ENCODE measurements around the gene PELI1. TPM values are rescaled to one million over a fixed set of nuclear protein-coding genes. Genes with fewer than 3 reads are reported as not detected.

PELI1 gene
- total RNA-seq, 2 experiments from 2014 or later, result 29.8 to 39.2 TPM

DNA sequence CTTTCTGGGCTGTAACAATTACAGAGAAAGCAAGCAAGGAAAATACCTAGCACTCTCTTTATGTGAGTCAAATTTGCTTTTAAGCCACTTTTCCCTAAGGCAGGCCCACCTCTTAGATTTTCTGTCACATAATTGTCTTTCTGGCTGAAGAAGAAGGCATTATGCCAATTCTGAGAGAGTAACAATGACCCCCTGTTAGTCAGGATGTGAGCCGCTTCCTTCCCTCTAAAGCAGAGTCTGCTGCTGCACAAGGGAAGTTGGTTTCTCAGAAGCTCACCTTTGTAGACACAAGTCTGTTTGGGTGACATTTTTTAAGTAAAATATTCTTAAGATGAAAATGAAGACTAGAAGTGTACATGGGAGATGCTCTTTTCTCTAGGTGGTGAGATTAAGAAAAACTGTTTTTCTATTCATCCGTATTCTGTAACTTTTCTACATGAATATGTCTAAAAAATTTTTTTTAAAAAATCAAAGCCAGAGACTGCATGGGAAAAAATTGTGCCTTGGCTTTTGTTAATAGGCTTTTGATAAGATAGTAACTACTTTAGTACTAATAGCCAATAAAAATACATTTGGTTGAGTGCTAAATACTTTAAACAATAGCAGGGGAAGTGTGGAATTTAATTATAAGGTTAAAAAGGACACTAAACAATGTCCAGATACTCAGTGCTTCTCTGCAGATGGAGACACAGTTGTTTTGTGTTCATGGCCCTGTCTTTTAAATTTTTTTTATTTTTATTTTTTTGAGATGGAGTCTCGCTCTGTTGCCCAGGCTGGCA is 91.6 kb downstream of the PELI1 start:
- POLR2A ChIA-PET, result interaction anchor here (1.1 kb wide), 1 partner anchor 287 kb away, joined by 3 read pairs; no protein-coding TSS in a partner anchor
- no peak for DNase-seq

DNA sequence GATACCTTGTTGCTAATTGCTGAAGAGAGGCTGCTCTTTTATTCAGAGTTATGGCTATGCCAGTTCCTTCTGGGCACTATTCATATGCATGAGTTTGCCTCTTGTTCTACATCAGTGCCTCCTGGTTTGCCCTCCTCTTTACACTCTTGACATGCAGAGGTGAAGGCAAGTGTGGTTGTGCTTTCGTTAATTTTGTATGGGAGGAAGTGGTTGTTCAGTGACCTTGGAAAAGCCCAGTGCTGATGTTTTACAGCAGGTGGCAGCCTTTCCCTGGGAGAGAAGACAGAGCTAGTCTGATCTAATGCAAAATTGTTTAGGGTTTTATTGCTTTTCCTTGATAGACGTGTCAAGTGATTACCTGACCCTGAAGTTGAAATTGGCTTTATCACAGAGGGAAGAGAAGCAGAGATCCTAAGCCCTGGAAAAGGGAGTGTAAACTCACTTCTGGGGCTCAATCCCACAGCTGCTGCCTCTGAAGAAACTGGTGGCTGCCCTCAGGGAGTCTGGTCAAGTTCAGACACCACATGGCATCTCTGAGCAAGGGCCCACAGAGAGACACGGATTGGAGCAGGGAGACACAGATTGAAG is 94.5 kb downstream of the PELI1 start:
- ATAC-seq, result peak; percentile 96
- ChIA-PET CTCF (interaction anchor here (0.6 to 16.4 kb wide), 36 partner anchors 9 to 473 kb away, joined by 3 to 374 read pairs (median 4); no protein-coding TSS in a partner anchor), POLR2A (interaction anchor here (0.7 to 3.9 kb wide), 5 partner anchors 81 to 277 kb away, joined by 3 to 25 read pairs (median 3); no protein-coding TSS in a partner anchor)
- no peaks in the 10 kb centered on the region for H3K27me3 Mint-ChIP-seq
- no peak overlapping the region for H3K4me3 Mint-ChIP-seq
- intact Hi-C loops (cut with micrococcal nuclease), result loop anchor here (1.0 to 5.0 kb wide), 3 partner anchors 93 to 438 kb away; partner anchors contain the start of gene PELI1
- peak; percentile 81 for DNase-seq
- TF ChIP-seq, protein P1, sequence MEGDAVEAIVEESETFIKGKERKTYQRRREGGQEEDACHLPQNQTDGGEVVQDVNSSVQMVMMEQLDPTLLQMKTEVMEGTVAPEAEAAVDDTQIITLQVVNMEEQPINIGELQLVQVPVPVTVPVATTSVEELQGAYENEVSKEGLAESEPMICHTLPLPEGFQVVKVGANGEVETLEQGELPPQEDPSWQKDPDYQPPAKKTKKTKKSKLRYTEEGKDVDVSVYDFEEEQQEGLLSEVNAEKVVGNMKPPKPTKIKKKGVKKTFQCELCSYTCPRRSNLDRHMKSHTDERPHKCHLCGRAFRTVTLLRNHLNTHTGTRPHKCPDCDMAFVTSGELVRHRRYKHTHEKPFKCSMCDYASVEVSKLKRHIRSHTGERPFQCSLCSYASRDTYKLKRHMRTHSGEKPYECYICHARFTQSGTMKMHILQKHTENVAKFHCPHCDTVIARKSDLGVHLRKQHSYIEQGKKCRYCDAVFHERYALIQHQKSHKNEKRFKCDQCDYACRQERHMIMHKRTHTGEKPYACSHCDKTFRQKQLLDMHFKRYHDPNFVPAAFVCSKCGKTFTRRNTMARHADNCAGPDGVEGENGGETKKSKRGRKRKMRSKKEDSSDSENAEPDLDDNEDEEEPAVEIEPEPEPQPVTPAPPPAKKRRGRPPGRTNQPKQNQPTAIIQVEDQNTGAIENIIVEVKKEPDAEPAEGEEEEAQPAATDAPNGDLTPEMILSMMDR (IDR thresholded peaks at IDR 0.05), result peak; percentile 81
- peaks cover 34% of the 10 kb centered on the region for H3K4me1 Mint-ChIP-seq (ENCODE audit: low read depth)
- H3K27ac Mint-ChIP-seq, result peak overlapping the region; percentile 65
- no peaks in the 10 kb centered on the region for H3K9me3 Mint-ChIP-seq
- no peaks in the 10 kb centered on the region for H3K36me3 Mint-ChIP-seq (ENCODE audit: low read depth)

More for the DNA sequence above, 91.6 kb downstream of the PELI1 start:
- no peaks in the 10 kb centered on the region for H3K27me3 Mint-ChIP-seq
- H3K27ac Mint-ChIP-seq, result no peak overlapping the region
- H3K36me3 Mint-ChIP-seq (ENCODE audit: low read depth), result no peaks in the 10 kb centered on the region
- ATAC-seq, result no peak
- H3K4me3 Mint-ChIP-seq, result no peak overlapping the region
- H3K9me3 Mint-ChIP-seq, result no peaks in the 10 kb centered on the region
- intact Hi-C loops (cut with micrococcal nuclease), result loop anchor here (5.0 kb wide), 1 partner anchor 90 kb away; the partner anchor contains the start of gene PELI1
- CTCF ChIA-PET, result interaction anchor here (1.5 to 16.4 kb wide), 2 partner anchors 276 to 435 kb away, joined by 4 to 374 read pairs; no protein-coding TSS in a partner anchor
- H3K4me1 Mint-ChIP-seq (ENCODE audit: low read depth), result peaks cover 40% of the 10 kb centered on the region
- TF ChIP-seq, protein P1 (IDR thresholded peaks at IDR 0.05), result no peak

DNA sequence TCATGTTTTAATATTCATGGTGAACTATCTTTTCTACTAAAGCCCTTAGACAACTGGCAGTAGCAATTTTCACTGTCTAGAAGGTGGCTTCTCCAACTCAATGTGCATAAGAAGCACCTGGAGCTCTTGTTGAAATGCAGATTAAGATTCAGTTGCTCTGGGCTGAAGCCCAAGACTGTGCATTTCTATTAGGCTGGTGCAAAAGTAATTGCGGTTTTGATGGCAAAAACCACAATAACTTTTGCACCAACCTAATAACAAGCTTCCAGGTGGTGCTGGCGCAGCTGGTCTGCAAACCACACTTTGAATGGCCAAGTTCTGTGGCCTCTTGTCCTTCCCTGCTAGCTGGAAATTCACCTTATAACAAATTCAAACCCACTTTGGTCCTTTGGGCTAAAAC is 98.3 kb downstream of the PELI1 start:
- TF ChIP-seq, protein P1 (IDR thresholded peaks at IDR 0.05), result no peak
- no peaks in the 10 kb centered on the region for H3K36me3 Mint-ChIP-seq (ENCODE audit: low read depth)
- no peaks in the 10 kb centered on the region for H3K9me3 Mint-ChIP-seq
- ChIA-PET POLR2A (interaction anchor here (0.9 kb wide), 1 partner anchor 281 kb away, joined by 3 read pairs; no protein-coding TSS in a partner anchor), CTCF (interaction anchor here (1.0 to 16.4 kb wide), 3 partner anchors 10 to 442 kb away, joined by 4 to 374 read pairs (median 6); no protein-coding TSS in a partner anchor)
- no peak for ATAC-seq
- H3K27me3 Mint-ChIP-seq, result no peaks in the 10 kb centered on the region
- H3K4me3 Mint-ChIP-seq, result no peak overlapping the region
- DNase-seq, result no peak
- no peak overlapping the region for H3K27ac Mint-ChIP-seq
- H3K4me1 Mint-ChIP-seq (ENCODE audit: low read depth), result peaks cover 8% of the 10 kb centered on the region
- intact Hi-C loops (cut with micrococcal nuclease), result loop anchor here (5.0 kb wide), 1 partner anchor 441 kb away; no protein-coding TSS in a partner anchor

Other genes with a start within 250 kb of the PELI1 start
- 1 to 10 TPM; 8.9 to 9.4 TPM for gene VPS54, start 125.0 kb downstream of the PELI1 start, total RNA-seq

Measured in activated CD8-positive, alpha-beta T cell treated with anti-CD3 and anti-CD28 coated beads for 36 hours (primary cell).